Kidney capillary endothelial cell (primary cell): ENCODE measurements around the gene NIPSNAP3A.

ENCODE experiments used
- DNase-seq: peaks from one replicate; pipeline ENCODE4 v3.0.0-alpha.2; 2018; ENCODE audit warnings: low spot score

Gene NIPSNAP3A

DNA sequence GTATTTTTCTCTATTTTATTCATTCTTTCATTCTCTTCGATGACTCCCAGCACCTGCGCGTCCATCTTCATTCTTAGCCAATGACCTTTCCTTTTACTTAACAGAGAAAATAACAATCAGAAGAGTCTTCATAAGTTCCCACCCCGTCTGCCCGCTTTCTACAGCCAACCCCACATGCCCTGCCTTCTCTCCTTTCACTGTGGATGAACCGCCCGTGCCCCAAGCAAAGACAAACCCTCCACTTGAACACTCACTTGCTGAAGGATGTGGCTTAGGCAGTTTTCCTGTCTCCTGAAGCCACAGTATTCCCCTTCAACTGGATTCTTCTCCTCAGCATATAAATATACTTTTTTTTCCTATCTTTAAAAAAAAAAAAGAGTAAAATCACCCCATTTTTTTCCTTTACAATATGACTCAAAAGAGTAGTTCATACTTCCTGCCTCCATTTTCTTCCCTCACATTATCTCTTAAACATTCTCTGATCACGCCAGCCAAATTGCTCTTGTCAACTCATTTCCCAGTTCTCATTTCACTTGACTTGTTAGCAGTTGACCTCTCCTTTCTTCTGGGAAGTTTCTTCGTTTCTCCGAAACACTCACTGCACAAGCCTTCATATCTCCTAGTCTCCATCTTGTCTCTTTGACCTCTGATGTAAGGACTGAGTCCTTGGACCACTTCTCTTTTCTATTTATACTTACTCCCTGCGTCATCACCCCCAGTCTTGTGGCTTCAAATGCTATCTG lies 27.5 kb downstream of the NIPSNAP3A start:
- DNase-seq = no peak

DNA sequence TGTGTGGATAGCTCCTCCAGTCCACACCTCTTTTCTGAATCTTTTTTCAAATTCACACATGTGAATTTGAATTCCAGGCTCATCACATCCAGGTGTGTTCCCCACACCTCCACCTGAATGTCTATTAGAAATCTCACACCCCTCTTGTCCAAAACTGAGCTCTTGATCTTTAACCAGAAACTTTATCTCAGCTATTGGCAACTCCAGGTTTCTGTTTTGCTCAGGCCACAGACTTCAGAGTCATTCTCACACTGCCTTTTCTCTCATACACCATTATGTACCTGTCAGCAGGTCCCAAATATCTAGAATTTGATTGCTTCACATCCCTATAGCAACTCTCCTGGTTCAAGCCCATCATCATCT lies 28.1 kb downstream of the NIPSNAP3A start:
- no peak for DNase-seq

DNA sequence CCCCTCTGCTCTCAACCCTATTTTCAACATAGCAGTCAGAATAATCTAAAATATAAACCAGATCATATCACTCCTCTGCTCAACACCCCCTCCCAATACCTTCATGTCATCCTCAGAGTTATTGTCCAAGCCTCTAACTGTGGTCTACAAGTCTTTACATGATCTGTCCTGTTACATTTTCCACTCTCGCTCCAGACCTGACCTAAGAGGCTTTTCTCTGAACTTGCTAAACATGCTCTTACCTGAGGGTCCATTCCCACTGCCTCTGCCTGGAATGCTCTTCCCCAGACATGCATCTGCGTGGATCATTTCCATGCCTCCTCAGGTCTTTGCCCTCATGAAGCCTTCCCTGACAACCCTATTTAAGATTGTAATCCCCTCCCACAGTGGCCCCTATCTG lies 28.5 kb downstream of the NIPSNAP3A start:
- no peak for DNase-seq

DNA sequence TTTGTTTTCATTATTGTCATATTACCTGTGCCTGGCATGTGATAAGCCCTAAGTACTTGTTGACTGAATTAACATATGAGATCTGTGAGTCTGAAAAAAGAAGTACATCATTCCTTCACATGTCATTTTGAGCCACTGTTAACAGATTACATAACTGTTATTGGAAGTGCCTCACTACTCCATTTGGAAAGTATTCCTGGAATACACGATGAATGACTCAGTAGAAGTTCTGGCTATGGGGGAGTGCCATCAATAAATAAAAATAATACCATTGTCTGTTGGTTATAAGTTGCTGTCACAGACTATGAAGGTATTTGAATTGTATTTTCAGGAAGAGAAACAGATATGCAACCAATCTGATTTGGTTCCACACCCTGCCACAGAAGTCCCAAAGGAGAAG lies 29.3 kb downstream of the NIPSNAP3A start:
- DNase-seq = no peak

DNA sequence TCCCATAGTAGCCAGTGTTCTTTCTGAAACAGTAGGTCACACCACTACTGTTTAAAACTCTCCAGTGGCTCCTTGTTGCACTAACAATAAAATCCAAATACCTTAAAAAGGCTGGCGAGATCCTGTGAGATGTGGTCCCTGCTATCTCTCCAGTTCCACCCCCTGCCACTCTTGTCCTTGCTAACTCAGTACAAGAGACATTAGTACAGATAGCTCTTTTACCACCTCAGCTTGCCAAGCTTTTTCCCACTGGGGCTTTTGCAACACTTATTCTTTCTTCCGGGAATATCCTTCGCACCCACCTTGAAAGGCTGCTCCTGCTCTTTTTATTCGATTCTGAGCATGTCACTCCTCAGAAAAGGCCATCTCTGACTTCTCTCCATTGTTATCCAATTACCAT lies 31.3 kb downstream of the NIPSNAP3A start:
- no peak for DNase-seq

DNA sequence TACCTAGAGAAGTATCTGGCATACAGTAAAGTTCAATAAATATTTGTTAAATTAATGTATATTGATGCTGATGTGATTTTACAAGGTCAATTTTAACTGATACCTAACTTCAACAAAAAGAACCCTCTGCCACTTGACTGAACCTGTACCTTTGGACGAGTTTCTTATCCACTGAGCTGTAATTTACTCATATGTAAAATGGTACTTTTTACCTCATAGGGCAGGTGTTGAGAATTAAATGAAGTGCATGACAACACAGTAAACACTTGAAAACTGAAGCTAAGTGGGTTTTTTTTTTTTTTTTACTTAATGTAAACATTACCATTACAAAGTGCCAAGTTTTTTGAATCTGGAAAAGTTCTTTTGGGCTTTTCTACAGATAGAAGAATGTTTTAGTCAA lies 31.9 kb downstream of the NIPSNAP3A start:
- DNase-seq = no peak

DNA sequence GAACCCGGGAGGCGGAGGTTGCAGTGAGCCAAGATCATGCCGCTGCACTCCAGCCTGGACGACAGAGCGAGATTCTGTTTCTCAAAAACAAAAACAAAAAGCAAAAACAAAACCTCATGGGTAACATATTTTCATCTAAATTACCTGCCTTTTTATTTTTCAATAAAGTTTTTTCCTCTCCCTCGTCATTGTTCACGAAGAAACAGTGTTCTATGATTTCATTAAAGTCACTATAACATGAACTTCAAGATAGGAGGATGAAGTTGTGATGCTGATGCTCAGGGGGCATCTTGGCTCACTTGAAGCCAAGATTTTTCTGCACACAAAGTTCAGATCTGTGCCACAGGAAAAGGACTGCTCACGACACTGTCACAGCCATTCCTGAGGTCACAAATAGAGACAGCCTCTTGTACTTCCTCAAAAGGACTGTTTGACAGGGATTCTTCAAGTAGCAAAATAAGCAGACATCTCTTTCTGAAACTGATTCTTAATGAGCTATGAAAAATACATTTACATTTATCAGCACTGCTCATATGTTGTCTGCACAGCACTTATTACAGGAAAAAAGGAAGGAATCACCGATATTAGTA lies 32.6 kb downstream of the NIPSNAP3A start:
- peak; percentile 23 for DNase-seq

DNA sequence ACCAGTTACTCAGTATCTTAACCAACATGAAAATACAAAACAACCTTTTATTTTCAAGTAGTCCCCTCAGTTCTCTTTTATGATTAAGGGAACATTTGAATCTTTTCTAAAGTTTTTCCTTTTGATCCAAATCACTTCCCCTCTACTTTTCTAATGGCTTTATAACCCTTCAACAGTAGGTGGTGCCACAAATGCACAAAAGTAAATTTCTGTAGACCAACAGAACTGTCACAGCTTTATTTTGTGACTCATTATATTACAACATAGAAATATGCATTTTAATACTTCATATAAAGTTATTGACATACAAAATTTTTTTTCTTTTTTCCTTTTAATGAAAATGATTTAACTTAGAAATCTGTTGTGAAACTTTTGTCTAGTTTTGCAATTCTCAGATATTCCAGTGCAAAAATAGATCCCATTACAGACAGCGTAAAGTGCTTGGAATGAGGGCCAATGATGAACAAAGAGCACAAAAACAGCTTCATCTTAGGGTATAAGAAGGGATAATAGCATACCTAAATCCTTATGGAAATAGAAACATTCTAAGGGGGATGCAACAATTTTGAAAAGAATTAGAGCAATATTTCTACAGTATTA lies 33.4 kb downstream of the NIPSNAP3A start:
- peak; percentile 56 for DNase-seq

DNA sequence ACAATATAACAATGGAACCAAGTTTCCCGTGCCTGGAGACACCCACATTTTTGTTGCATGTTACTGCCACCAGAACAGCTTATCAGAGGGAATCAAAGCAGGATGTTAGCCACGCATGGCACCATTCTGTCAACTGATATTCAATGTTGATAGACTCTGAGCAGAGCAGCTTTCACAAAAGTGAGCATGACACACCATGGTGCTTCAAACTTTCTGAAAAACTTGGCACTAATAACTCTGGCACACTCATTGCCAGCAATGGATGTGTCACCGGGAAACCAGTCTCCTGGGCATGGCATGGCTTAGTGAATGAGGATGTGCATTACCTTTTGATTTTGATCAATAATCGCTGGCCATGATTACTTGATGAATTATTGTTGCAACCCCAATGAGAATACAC lies 36.1 kb downstream of the NIPSNAP3A start:
- no peak for DNase-seq

DNA sequence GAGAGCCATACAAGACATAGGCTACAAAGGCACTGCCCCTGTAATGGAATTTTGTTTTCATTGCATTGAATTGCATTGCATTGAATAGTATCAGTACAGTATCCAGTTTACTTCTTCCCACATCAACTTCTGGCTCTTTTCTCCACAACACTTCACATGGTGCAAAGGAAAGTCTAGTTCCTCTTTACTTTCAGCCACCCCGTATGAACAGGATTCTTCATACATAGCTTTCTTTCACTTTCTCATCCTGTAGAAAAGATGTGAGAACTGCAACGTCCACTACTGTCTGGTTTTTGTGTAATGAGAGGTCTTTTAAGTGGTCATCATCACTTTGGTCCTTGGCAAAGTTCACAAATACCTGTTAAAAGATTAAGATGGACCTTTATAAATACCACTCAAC lies 36.6 kb downstream of the NIPSNAP3A start:
- no peak for DNase-seq

DNA sequence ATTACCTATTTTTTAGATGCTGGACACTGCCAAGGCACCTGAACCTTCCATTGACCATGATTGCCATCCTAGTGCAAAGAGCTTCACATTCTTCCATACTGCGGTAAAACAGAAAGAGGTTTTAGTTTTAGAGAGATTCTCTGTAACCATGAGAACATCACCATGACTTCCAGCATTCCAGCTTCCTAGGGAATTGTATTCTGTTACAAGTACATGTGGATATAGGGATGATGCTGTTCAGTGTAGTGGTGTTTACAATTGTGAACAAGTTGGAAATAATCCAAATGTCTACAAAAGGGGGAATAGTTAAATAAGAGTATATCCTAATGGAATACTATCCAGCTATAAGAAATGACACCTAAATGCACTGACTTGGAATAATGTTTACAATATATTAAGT lies 38.8 kb downstream of the NIPSNAP3A start:
- no peak for DNase-seq

DNA sequence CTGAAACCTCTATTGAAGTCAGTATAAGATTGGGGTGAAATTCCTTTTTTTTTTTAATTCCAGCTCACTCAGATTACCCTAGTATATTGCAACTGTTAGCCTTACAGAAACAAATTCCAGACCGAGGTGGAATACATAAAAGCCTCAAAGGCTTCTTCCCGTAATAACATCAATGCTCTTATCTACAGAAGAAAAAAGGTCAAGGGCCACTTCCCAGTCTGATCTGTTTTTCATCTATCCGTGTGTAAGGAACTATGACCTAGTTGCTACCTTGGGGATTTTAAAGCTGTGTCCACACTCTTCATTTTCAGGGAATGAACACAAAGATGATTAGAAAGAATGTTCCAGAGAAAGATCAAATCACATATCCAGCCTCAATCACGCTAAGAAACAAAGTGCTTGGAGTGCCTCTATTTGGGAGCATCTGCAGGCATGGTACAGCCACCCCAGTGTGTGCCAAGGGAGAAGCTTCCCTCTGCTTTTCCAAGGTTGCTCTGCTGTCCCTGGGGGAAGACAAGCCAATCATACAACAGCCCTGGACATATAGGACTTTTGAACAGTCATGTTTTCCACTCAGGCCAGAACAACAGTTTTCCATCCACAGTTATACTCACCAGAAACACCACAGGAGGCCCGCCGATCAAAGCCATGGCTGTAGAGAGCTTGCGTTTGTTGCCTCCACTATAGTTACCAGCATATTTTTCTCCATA lies 40.0 kb downstream of the NIPSNAP3A start:
- DNase-seq = no peak

DNA sequence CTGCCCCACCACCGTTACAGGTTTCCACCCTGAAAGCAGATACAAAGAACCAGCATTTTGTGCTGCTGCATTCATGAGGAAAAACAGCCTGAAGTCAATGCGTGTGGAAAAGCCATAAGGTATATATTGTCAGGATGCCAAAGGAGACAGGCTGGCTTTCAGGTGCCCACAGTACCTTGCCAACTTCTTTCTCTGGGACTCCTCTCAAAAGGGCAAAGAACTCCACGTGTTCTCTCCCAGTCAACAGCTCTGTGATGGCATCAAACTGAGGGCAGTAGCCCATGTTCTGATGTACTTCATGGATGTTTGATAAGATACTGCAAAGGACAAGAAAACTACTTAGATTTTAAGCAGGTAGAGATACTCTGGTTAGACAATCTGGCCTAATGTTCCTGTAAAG lies 40.8 kb downstream of the NIPSNAP3A start:
- DNase-seq = no peak

DNA sequence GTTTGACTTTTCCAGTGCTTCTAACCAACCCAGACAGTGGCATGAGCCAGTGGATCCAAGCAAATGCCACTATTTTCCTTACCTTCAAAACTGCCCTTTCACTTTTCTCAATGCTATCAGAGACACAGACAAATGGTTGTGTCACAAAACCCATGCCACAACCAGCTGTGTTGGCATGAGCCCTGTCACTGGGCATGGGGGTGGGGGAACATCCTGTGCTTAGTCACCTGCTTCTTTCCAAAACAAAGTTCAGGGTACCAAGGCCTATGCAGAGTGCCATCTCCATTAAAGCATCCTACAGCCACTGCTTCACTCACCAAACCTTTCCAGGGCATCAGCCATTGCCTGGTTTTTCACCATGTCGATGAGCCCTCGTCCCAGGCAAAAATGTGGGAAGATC lies 46.6 kb downstream of the NIPSNAP3A start:
- DNase-seq = no peak

DNA sequence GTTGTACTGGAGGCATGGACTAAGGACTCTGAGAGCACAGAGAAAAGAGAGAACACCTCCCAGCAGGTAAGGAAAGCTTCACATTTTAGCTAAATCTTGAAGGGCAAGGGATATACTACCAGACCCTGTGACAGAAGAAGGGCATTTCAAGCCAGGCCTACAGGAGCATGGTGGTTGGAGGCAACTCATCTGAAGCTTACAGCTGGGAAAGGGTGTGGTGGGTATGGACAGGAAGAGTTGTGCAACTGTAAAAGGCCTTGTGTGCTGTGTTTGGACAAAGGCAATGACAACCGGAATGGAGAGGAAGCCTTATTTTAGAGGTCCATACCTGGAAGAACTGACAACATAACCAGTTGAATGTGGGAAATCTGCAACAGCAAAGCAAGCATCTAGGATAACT lies 47.6 kb downstream of the NIPSNAP3A start:
- DNase-seq = no peak

DNA sequence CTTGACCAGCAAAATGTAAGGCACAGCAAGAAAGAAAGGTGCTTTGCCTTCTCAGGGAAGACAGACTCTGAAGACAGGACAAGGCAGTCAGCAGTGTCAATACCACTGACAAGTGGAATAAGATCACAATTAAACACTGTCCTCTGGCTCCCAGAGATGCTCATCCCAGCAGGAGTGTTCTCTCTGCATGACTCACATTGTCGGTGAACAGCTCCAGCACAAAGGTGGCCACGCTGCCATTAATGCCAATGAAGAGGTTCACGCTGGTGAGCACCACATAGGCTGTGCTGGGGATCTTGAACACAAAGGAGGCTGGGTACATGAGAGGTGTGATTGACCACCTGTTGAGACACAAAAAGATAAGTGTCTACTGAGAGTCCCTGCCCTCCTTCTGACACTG lies 48.4 kb downstream of the NIPSNAP3A start:
- DNase-seq = no peak

DNA sequence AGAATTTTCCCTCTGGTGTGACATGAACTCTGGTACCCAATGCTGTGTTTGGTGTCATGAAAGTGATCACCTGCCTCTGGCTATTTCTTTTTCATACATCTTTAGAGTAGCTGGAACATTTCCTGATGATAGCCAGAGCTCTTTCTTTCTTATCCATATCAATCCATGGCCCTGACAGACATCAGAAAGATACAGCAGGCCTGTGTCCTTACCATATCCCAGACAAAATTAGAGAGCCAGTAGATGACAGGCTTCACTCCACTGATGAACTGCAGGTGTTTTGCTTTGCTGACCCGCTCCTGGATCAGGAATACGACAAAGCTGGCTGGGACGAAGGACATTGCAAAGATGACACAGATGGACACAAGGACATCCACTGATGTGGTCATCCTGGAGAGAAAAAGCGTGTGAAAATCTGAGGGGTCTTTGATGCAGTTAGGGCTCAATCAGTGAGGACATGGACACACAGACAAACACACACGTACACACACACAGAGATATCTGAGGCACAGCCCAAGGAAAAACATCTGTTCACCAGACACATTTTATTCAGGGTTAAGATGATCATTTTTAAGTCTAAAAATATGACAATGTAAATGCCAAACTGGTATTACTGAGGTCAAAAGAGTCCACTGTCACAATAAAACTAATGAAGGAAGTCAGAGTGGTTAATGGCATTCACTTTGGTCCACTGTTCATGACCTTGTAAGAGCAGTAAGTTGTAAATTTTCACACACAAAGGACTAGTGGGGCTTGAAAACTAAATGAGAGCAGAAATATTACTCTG lies 50.9 kb downstream of the NIPSNAP3A start:
- DNase-seq = no peak

DNA sequence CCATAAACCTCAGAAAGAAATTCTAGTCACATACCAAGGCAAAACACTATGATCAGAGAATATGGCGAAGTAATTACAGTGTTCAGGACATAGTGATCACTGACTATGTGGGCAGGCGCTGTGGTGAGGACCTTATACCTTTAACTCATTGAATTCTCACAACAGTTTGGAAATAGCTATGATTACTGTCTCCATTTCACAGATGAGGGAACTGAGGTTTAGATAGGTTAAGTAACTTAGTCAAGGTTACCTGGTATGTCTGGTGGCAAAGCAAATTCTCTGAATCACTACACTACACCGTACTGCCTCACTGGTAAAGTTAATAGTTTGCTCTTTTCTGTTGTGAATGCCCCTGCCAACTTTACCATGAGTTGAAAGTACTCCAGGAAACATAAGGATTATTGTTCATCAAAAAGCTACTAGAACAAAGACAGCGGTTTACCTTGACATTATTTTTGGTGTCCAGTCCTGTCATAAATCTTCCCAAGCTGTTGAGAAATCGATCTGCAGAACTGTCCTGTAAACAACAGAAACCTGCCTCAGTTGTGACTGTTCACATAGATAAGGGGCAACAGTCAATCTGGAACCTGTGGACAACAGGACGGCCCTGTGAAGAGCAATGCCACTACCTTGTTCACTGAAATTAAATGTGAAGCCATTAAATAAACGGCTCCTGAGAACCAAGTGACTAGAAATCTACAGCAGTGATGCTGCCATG lies 52.7 kb downstream of the NIPSNAP3A start:
- DNase-seq = no peak

DNA sequence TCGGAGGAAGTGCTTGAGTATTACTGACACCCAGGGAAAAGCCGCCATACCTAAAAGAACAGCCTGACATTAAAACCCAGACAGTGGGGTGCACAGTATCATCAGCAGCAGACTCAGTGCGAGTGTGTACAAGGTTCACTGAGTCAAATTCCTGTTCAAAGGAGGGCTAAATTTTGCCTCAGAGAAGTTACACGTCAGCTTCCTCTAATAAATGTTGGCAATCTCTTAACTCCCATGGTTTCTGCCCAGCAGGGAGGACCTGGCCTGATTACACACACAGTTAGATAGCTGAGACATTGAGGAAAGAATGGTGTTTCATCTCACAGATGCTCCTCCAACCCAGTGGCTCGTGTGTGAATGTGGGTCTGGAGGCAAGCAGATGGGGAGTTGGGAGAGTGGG lies 54.6 kb downstream of the NIPSNAP3A start:
- no peak for DNase-seq

DNA sequence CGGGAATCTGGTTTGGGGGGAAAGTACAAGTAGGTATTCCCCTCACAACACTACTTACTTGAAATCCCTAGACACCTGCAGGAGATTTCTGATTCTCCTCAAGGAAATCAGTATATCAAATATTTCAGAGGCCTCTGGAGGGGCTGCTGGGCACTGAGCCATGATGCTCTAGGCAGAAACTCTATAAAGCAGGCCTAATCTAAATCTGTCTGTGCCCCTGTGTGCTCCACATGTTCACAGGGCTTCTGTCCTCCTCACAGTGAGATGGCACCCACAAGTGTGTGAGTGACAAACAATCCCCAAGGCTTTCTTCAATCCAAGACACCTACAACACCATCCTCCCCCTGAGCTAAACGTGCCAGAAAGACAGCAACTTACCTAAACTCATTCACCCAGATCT lies 55.4 kb downstream of the NIPSNAP3A start:
- DNase-seq = no peak

DNA sequence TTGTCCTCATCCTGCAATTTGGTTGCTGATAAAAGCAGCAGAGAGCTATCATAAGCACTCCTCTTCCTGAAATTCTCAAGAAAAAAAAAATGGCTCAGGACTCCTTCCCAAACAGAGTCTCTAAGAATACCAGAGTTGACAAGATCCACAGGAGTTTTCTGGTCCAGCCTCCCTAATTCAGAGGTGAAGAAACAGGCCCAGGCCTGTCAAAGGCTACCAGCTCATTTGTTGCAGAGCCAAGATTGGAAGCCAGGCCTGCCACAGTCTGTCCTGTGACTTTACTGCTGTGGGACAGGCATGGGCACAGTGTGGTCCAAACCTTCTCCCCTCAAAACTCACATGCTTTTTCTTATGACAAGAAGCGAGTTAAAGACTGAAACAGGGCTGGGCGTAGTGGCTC lies 58.0 kb downstream of the NIPSNAP3A start:
- DNase-seq = no peak
